CD4-positive, alpha-beta T cell treated with Interferon gamma for 1 hour (primary cell): ENCODE data around the gene ECT2.
"Not testable (repeated sequence)": the region's sequence is repeated elsewhere in the genome, so short reads cannot be mapped to it uniquely, and the experiment has no call there.

Source experiments
- DNase-seq: peaks from one replicate; pipeline ENCODE4 v3.0.0-alpha.2; 2020

Gene ECT2, protein sequence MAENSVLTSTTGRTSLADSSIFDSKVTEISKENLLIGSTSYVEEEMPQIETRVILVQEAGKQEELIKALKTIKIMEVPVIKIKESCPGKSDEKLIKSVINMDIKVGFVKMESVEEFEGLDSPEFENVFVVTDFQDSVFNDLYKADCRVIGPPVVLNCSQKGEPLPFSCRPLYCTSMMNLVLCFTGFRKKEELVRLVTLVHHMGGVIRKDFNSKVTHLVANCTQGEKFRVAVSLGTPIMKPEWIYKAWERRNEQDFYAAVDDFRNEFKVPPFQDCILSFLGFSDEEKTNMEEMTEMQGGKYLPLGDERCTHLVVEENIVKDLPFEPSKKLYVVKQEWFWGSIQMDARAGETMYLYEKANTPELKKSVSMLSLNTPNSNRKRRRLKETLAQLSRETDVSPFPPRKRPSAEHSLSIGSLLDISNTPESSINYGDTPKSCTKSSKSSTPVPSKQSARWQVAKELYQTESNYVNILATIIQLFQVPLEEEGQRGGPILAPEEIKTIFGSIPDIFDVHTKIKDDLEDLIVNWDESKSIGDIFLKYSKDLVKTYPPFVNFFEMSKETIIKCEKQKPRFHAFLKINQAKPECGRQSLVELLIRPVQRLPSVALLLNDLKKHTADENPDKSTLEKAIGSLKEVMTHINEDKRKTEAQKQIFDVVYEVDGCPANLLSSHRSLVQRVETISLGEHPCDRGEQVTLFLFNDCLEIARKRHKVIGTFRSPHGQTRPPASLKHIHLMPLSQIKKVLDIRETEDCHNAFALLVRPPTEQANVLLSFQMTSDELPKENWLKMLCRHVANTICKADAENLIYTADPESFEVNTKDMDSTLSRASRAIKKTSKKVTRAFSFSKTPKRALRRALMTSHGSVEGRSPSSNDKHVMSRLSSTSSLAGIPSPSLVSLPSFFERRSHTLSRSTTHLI

GRCh38 chr3:172750368-172751174, at the start of gene ECT2:
ECT2 (plus strand) TSS chr3:172750726; CDS start chr3:172754531, 3,805 bp downstream.
- DNase-seq = peak; percentile 98

DNA sequence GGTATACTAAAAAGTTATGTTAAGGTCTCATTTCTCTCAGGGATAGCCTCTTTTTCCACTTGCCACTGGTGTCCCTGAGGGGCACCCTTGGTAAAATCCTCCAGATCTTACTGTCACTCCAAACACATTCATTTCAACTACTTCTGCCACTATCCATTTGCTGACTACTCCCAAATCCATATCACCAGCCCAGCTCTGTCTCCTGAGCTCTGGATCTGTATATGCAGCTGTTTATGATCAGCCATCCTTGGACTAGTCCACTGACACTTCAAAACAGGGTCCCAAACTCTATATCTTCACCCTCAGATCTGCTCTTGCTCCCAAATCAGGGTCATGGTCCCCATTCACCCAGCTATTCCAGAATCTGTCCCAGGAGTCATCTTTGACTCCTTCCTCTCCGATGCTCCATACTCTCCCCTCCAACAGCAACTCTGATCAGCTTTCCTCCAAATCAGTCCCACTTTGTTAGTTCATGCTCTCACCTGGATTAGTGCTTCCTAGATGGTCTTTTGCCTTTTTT, 49.5 kb upstream of the ECT2 start:
- no peak for DNase-seq

DNA sequence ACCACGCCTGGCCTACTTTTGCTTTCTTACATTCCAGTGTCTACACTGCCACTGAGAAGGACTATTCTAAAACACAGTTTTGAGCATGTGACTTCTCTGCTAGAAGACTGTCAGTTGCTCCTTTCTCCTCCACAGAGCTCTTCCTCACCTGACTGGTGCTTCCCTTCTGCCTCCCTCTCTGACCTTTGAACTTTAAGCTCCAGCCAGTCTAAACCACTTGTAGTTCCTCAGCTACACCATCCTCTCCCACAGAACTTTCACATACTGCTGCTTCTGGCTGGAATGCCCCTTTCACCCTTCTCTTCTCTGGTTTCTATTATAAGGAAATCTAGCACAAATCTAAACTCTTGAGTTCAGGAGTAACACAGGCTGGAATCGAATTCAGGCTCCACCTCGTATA, 48.8 kb upstream of the ECT2 start:
- no peak for DNase-seq

GRCh38 chr3:172702256-172702655, 48.3 kb upstream of the ECT2 start:
- no peak for DNase-seq

- DNase-seq = not testable (repeated sequence)
These were observed 47.8 kb upstream of the ECT2 start for GRCh38 chr3:172702731-172703130.

DNA sequence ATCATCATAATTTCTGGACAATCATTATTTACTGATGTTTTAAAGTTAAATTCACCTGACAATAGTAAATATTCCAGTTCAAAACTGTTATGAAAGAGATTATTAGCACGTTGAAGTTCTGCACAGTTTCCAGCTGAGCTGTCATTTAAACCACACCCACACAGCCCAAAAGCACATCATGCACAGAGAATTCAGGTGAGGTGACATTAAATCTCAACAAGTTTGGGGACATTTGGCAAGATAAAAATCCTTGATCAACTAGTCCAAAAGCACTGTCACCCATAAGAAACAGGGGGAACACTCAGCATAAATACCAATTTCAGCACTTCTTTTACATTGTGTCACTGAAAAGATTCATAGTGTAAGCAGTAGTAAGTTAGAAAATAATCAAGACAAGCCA, 46.5 kb upstream of the ECT2 start:
- DNase-seq = no peak

DNA sequence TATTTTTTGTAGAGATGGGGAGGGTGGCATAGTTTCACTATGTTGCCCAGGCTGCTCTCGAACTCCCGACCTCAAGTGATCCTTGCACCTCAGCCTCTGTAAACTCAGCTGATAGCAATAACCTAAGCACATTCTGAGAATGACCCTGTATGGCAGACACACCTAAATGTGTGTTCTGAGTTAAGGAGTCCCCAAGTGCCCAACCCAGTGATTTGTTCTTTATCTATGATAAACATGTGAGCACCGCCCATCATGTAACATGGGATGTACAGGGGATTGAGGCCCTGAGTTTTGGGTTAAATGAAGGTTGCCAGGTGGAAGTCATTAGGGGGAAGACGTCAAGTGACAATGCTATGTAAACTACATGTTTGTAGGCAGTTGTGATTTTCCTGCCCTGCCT, 45.4 kb upstream of the ECT2 start:
- DNase-seq = no peak

DNA sequence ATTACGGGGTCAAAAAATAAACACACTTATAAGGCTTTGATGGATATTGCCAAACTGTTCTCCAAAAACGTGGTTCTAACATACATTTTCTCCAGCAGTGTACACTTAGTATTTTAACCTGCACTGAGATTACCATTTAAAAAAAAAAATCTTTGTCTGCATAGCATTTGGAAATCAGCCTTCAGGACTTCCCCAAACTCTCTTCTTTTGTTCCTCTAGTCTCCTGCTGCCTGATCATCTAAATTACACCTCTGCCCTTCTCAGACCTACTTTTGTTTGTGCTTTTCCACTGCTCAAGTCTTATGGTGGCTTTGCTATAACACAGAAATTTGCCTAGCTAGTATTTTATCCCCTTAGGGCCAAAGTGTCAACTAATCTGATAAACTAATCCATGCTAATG, 43.5 kb upstream of the ECT2 start:
- DNase-seq = no peak

- DNase-seq = no peak
These were observed 42.6 kb upstream of the ECT2 start for GRCh38 chr3:172707967-172708366.

- no peak for DNase-seq
These were observed 41.4 kb upstream of the ECT2 start for GRCh38 chr3:172708921-172709773.

DNA sequence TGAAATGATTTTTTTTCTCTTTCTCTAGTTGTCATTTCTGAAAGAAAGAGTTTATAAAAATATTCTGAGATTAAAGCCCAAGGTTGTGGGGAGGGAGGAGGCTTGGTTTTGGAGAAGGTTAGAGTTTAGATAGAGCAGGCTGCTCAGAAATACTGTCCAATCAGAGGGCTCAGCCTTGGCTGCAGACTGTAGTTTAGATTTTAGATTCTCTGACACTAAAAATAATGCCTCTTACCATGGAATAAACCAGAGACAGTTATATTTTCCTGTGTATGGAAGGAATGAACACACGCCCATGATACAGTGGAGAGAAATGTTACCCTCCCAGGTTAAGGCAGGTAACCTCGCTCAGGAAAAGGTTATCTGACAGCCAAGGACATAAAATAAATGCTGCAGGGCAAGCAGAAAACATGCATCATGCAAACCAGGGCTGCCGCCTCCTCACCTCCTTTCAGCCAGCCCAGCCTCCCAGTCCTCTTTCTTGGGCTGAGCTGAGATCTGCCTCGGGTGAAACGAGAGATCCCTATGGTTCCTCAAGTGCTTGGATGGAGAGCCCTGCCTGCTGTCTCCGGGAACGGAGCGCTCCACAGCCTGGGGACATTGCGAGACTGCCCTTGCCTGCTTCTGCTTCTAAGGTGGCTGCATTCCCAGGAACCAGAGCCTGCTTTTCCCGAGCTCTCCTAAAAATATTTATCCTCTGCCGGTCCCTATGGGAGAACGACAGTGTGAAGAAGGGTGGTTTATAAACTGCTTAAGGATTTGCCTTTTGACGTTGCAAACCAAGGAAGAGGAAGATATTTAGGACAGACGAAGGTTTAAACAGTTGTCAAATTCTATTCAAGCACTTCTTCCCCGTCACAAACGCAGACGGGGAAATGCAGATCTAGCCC, 40.5 kb upstream of the ECT2 start:
- no peak for DNase-seq

DNA sequence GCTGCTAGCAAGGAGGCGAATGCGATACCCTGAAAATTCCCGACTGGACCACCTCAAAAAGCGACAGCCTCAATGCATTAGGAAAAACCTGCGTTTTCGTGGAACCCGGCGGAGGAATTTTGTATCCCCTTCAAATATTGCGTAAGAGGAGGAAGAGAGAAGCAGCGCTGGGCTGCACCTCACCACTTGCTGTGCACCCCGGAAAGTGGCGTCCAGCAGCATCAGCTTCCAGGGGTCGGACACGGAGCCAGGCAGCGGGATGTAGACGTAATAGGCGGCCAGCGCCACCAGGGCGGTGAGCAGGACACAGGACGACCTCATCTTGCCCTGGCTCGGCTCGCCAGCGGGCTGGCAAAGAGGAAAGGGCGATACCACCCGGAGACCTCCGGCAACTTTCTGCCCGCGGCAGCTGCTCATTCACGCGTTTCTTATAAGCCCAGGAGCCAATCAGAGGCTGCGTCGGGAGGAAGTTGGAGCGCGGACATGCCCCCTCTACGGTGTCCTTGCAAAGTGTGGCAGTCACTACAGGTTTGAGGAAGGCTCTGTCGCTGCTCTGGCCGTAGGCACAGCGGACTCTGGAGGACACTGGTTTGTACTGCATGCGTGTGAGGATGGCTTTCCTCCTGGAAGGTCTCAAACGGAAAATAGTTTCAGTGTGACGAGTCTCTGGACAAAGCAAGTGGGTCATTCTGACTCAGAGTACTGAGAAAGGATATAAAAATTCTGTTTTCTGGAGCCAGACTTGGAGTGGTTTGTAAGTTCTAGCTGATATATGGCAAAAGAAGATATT, 39.7 kb upstream of the ECT2 start, which contains the start of gene NCEH1:
NCEH1 (minus strand) TSS at position 404 of the 790 bp plus-strand sequence; CDS start at position 321, 83 bp downstream.
- peak; percentile 84 for DNase-seq

GRCh38 chr3:172711454-172711795, 39.1 kb upstream of the ECT2 start:
- DNase-seq = no peak

DNA sequence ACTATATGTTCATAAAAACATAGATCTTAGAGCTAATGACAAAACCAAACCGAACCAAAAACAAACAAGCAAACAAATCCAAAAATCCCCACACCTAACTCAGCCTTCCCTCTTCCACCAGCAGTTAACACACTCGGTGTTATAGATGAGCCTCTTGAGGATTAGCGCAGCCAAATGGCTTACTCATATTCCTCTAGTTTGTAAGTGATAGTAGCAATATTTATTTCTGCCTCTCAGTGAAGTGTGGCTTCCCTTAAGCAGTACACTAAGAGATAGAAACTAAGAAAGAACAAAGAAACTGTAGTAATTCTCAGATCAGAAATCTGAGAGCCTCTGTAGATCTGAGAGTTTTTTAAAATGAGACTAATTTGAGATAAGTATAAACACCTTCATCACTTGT, 37.2 kb upstream of the ECT2 start:
- no peak for DNase-seq

DNA sequence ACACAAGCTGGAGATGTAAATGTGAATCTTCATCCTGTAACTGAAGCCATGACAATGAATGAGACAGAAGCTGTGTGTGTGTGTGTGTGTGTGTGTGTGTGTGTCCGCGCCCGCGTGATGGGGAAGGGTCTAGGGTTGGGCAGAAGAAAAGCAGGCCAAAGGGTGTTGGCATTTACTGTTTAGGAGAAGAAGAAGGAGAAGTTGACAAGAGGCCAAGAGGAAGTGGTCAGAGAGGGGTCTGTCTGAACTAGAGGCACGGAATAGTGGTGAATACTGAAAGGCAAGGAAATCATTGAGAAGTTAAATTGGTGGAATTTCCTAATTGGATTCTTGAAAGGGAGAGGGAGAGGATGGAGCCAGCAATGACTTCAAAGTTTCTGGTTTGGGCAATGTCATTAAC, 34.0 kb upstream of the ECT2 start:
- DNase-seq = peak; percentile 32

- no peak for DNase-seq
These were observed 32.9 kb upstream of the ECT2 start for GRCh38 chr3:172717493-172718088.

- not testable (repeated sequence) for DNase-seq
These were observed 27.9 kb upstream of the ECT2 start for GRCh38 chr3:172722536-172723040.

- no peak for DNase-seq
These were observed 24.1 kb upstream of the ECT2 start for GRCh38 chr3:172726380-172726779.

GRCh38 chr3:172735014-172735413, 15.5 kb upstream of the ECT2 start:
- no peak for DNase-seq
